Cortex of kidney (tissue), 1 donor: ENCODE data around the gene NEU3.
"Not testable (repeated sequence)": the region's sequence is repeated elsewhere in the genome, so short reads cannot be mapped to it uniquely, and the experiment has no call there.

Experiments
- DNase-seq: peaks from one replicate; lab custom pipeline; 2025; lab: John Stamatoyannopoulos, UW

NEU3 gene

GRCh38 chr11:74984730-74985129 lies 4.0 kb upstream of the NEU3 start:
- DNase-seq: no peak

GRCh38 chr11:74989260-74989638 lies 516 bp downstream of the NEU3 start:
- DNase-seq: no peak

- not testable (repeated sequence) for DNase-seq
Measured at GRCh38 chr11:74990150-74990549, 1.4 kb downstream of the NEU3 start.

- DNase-seq: no peak
Measured at GRCh38 chr11:74990941-74991340, 2.2 kb downstream of the NEU3 start.

- no peak for DNase-seq
Measured at GRCh38 chr11:74992852-74993251, 4.1 kb downstream of the NEU3 start.

GRCh38 chr11:75000975-75001354 lies 12.2 kb downstream of the NEU3 start:
- no peak for DNase-seq

- no peak for DNase-seq
Measured at GRCh38 chr11:75001686-75002085, 13.0 kb downstream of the NEU3 start.

GRCh38 chr11:75002516-75002915 lies 13.8 kb downstream of the NEU3 start:
- DNase-seq: no peak

GRCh38 chr11:75004215-75004614 lies 15.5 kb downstream of the NEU3 start:
- no peak for DNase-seq

GRCh38 chr11:75011357-75011756 lies 22.6 kb downstream of the NEU3 start:
- no peak for DNase-seq

- DNase-seq: no peak
Measured at GRCh38 chr11:75011872-75012271, 23.1 kb downstream of the NEU3 start.

- DNase-seq: no peak
Measured at GRCh38 chr11:75013051-75013450, 24.3 kb downstream of the NEU3 start.

- DNase-seq: no peak
Measured at GRCh38 chr11:75014129-75014528, 25.4 kb downstream of the NEU3 start.

GRCh38 chr11:75019200-75019599 lies 30.5 kb downstream of the NEU3 start:
- DNase-seq: not testable (repeated sequence)

- DNase-seq: not testable (repeated sequence)
Measured at GRCh38 chr11:75020328-75020727, 31.6 kb downstream of the NEU3 start.

- no peak for DNase-seq
Measured at GRCh38 chr11:75022296-75022695, 33.6 kb downstream of the NEU3 start.

GRCh38 chr11:75022759-75023396 lies 34.1 kb downstream of the NEU3 start:
- no peak for DNase-seq

GRCh38 chr11:75023446-75024067 lies 34.8 kb downstream of the NEU3 start:
- no peak for DNase-seq

- DNase-seq: no peak
Measured at GRCh38 chr11:75024068-75024449, 35.3 kb downstream of the NEU3 start.

- no peak for DNase-seq
Measured at GRCh38 chr11:75024764-75025211, 36.1 kb downstream of the NEU3 start.

- no peak for DNase-seq
Measured at GRCh38 chr11:75025561-75025960, 36.8 kb downstream of the NEU3 start.

- no peak for DNase-seq
Measured at GRCh38 chr11:75028321-75028720, 39.6 kb downstream of the NEU3 start.

- no peak for DNase-seq
Measured at GRCh38 chr11:75028724-75029123, 40.0 kb downstream of the NEU3 start.
